ENCODE measurements around the gene ANK3.

Gene ANK3

GRCh38 chr10:60384708-60385398 is 4.8 kb downstream of the ANK3 start:
- DNase-seq (ENCODE audit: low read depth, low spot score): no peak
- no peak overlapping the region for H3K4me3 ChIP-seq (ENCODE audit: low read length)

DNA sequence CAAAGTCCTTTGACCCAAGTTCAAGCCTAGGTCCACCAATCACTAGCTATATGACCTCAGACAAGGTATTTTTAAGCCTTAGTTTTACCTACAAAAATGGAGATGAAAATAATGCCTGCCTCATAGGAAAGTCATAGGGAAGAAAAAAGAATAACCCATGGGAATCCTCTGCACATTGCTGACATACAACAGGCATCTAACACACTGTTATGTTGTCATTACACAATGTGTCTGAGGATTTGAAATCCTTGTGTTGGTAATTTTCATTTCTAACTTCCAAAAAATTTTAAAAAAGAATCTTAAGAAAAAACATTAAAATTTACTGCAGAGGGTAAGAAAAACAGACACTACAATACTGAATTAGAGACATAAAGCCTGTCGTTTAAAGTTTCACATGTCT is 5.7 kb downstream of the ANK3 start:
- DNase-seq (ENCODE audit: low read depth, low spot score): no peak
- H3K4me3 ChIP-seq (ENCODE audit: low read length): no peak overlapping the region

- no peak for DNase-seq (ENCODE audit: low read depth, low spot score)
- H3K4me3 ChIP-seq (ENCODE audit: low read length): no peak overlapping the region
Measured at GRCh38 chr10:60382946-60383681, 6.6 kb downstream of the ANK3 start.

- H3K4me3 ChIP-seq (ENCODE audit: low read length): no peak overlapping the region
- DNase-seq (ENCODE audit: low read depth, low spot score): no peak
Measured at GRCh38 chr10:60380781-60381180, 8.9 kb downstream of the ANK3 start.

DNA sequence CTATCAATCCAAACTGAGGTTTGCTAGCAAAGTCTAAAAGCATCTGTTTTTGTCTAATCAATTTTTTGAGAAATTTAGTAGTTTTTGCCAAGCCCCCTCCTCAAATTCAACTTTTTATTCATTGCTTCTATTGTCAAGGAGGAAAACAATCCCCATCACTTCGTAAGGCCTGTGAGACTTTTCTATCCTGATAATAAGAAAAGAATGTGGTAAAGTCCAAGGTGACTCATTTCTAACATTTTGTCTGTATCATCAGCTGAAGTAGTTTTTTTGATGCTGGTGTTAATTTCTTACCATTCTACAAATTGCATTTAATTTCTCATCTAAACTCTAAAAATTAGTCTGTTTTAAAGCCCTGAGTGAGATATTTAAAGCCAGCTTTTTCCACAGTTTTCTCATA is 11.7 kb downstream of the ANK3 start:
- no peak overlapping the region for H3K4me3 ChIP-seq (ENCODE audit: low read length)
- no peak for DNase-seq (ENCODE audit: low read depth, low spot score)

GRCh38 chr10:60377042-60377352 is 12.7 kb downstream of the ANK3 start:
- no peak for DNase-seq (ENCODE audit: low read depth, low spot score)
- no peak overlapping the region for H3K4me3 ChIP-seq (ENCODE audit: low read length)

GRCh38 chr10:60376221-60377041 is 13.2 kb downstream of the ANK3 start:
- H3K4me3 ChIP-seq (ENCODE audit: low read length): no peak overlapping the region
- no peak for DNase-seq (ENCODE audit: low read depth, low spot score)

DNA sequence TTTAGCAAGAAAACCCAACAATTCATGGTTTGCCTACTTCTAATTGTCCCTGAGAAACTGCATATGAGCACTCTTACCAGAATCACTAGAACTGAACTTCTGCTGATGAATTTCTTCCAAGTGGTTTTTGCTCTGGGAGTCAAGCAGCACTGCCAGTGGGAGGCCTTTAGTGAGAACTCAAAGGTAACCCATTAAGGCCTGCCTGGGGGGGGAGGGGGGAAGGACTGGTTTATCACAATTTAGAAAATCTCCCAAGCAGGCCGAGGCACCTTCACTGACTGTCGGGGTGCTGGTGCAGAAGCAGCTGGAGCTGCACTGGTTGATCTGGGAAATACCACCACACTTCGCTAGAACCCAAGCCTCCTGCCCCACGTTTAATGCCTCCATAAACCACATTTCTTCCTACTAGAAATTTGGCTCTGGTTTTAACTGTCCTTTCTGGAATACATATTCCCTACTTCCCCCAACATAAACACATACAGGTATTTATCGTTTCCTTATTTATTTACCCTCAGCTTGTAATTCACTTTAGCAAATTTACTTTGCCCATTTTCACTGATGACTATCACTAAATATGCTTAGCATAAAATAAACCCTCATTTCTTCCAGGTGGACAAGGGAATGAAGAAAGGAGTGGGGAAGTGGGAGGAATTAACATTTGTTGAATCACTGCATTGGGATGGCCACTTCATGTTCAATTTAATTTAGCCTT is 14.2 kb downstream of the ANK3 start:
- no peak overlapping the region for H3K4me3 ChIP-seq (ENCODE audit: low read length)
- DNase-seq (ENCODE audit: low read depth, low spot score): no peak

GRCh38 chr10:60374836-60375235 is 14.8 kb downstream of the ANK3 start:
- no peak for DNase-seq (ENCODE audit: low read depth, low spot score)
- H3K4me3 ChIP-seq (ENCODE audit: low read length): no peak overlapping the region

DNA sequence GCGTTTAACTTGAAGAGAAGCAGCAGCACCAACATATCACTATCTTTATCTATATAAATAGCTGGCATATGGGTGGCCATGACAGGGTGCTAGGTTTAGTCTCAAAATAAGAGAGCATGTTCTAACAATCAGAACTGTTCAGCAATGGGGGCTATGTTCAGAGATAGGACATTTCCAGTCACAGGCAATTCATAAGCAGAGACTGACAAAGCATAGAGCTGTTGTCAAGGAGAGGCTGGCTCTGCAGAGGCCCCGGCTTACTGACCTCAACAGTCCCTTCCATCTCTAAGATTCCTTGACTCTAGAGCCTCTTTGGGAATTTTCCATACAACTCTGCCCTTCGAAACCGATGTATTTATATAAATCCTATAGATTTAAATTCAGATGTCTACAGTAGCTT is 17.2 kb downstream of the ANK3 start:
- no peak overlapping the region for H3K4me3 ChIP-seq (ENCODE audit: low read length)
- DNase-seq (ENCODE audit: low read depth, low spot score): no peak

DNA sequence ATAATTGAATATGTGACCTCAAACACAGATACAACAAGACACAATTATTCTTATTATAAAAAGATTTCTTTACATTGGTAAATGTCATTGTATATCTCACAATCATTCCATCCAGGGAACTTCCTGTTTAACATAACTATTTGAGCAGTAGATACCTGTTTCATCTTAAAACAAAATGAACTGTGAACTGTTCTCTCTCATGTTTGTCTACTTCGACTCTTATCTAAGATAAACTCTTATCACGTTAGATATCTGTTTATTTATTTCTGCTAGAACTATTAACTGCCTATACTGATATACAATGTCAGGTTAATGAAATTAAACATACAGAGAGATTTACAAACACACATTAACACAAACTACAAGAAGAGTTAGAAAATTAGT is 20.1 kb downstream of the ANK3 start:
- H3K4me3 ChIP-seq (ENCODE audit: low read length): no peak overlapping the region
- no peak for DNase-seq (ENCODE audit: low read depth, low spot score)

GRCh38 chr10:60368875-60369546 is 20.7 kb downstream of the ANK3 start:
- H3K4me3 ChIP-seq (ENCODE audit: low read length): no peak overlapping the region
- no peak for DNase-seq (ENCODE audit: low read depth, low spot score)

DNA sequence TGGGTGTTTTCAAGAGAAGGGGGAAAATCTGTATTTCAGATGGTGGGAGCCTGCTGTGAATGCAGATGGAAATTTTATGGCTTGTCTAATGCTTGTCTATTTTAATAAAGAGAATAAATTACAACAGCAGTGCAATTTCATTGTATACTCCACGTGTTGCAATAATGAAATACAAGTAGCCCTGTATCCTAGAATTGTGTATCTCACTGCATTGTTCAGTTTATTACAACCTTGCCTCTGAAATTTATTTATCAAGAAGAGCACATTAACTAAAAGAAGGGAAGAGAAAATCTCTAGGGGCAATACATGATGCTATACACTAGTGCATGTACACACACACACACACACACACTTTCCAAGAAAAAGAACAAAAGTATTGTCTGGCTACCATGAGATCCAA is 21.8 kb downstream of the ANK3 start:
- no peak for DNase-seq (ENCODE audit: low read depth, low spot score)

GRCh38 chr10:60367431-60367830 is 22.2 kb downstream of the ANK3 start:
- DNase-seq (ENCODE audit: low read depth, low spot score): no peak
- H3K4me3 ChIP-seq (ENCODE audit: low read length): no peak overlapping the region

More for the DNA sequence above, 21.8 kb downstream of the ANK3 start:
- H3K4me3 ChIP-seq (ENCODE audit: low read length): no peak overlapping the region

DNA sequence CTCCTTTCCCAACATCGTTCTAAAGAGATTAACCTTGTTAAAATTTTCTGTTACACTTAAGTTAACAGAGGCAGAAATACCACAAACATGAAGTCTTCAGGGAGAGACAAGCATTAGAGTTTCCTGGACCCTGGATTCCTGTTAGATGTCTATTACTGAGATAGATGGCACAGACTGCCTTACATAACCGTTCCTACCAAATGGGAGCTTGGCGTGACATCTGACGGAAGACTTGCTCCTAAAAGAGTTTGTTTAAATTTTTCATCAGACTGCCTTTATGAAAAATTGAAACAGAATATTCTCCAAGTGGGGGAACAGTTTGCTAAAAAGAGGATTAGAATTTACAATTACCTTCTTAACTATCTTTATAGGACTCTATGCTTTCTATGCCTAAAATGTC is 22.7 kb downstream of the ANK3 start:
- no peak for DNase-seq (ENCODE audit: low read depth, low spot score)

DNA sequence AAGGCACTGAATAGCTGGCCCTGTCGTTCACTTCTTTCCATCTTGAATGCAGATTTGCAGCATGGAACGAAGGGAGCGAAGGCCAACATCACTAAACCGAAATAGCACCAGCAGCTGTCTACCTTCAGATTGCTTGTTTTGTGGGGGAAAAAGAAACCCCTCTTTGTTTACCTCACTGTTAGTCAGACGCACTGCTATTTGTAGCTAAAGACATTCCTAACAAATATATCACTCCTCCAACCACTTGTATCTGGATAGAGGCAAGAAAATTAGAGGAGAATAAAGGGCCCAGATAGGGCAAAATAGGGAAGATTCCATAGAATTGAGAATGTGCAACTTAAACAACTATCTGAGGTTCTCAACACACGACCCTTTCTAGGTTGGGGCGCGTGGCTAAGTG is 26.5 kb downstream of the ANK3 start:
- DNase-seq (ENCODE audit: low read depth, low spot score): no peak
- no peak overlapping the region for H3K4me3 ChIP-seq (ENCODE audit: low read length)

More for the DNA sequence above, 22.7 kb downstream of the ANK3 start:
- H3K4me3 ChIP-seq (ENCODE audit: low read length): no peak overlapping the region

GRCh38 chr10:60362461-60362860 is 27.2 kb downstream of the ANK3 start:
- no peak overlapping the region for H3K4me3 ChIP-seq (ENCODE audit: low read length)
- DNase-seq (ENCODE audit: low read depth, low spot score): no peak

DNA sequence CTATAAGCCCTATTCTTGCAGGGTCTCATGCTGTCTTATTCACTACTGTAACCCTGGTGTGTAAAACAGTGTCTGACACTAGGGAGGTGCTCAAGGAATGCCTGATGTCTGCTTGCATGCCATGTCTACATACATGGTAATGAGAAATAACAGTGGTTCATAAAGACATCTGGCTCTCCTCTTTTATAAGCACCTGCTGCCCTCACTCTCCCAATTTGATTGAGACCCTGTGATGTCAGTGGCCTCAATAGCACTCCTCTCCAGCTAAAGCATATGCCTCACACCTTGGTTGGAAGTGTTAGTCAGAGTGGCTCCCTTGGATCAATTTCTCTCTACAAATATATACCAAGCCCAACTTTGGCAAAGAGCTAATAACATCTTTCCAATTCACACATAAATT is 30.6 kb downstream of the ANK3 start:
- no peak overlapping the region for H3K4me3 ChIP-seq (ENCODE audit: low read length)
- no peak for DNase-seq (ENCODE audit: low read depth, low spot score)

- no peak overlapping the region for H3K4me3 ChIP-seq (ENCODE audit: low read length)
- no peak for DNase-seq (ENCODE audit: low read depth, low spot score)
Measured at GRCh38 chr10:60358282-60358681, 31.4 kb downstream of the ANK3 start.

All from Jurkat, Clone E6-1 (cell line).